CD4-positive, alpha-beta T cell treated with Interleukin-4 for 4 hours (primary cell): ENCODE measurements around the gene PTPRM.

ENCODE experiments used
- DNase-seq: peaks from one replicate; pipeline ENCODE4 v3.0.0-alpha.2; 2020

The PTPRM gene

DNA sequence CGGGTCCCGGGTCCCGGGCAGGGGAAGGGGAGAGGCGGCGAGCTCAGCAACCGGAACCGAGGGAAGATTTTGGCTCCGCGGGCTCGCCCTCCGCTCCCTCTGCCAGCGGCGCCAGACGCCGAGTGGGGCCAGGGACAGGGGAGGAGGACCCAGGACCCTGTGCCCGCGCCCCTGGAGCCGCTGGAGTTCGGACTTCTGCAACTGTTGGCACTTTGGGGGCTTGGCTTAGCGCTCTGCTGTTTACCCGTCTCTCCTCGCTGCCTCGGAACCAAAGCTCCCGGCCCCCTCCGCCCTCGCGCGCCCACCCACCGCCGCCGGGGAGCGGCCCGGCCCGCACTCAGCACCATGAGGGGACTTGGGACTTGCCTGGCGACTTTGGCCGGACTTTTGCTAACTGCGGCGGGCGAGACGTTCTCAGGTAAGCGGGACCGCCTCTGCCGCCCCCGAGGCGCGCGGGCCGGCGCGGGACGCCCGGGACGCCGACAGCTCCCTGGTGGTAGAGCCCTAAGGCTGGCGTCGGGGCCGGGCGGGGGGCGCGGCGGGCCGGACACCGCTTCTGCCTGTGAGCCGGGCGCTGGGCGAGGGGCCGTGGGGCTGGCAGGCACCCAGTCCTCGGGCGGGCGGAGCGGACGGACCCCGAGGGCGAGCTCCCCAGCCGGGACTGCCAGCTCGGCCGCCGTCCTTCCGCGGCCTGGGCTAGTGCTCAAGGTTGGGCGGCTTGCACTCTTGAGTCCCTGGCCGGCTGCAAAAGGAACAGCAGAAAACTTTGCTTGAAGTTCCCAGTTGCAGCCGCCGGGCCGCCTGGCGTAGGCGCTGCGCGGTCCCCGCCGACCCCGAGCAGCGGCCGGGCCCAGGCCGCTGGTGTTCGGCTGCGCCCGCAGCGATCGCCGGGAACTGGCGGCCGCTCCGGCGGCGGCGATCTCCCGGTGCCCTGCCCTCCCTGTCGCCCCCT lies 634 bp downstream of the PTPRM start:
- no peak for DNase-seq

DNA sequence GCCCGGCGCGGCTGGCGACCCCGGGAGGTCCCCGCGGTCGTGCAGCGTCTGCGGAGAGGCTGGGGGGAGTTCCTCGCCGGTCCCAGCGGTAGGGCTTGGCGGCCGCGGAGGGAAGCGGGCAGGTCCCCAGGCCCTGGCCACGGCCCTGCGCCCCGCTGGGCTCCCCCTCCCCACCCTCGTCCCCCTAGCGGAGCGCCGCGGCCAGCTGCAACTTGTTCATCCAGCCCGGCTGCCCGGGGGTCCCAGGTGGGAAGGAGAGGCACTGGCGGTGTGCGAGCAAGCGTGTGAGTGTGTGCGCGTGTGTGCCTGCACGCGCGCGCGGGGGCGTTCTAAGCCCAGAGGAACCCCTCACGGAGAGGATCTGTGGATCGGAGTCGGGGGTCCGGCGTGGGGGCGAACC lies 1.3 kb downstream of the PTPRM start:
- DNase-seq, result no peak

DNA sequence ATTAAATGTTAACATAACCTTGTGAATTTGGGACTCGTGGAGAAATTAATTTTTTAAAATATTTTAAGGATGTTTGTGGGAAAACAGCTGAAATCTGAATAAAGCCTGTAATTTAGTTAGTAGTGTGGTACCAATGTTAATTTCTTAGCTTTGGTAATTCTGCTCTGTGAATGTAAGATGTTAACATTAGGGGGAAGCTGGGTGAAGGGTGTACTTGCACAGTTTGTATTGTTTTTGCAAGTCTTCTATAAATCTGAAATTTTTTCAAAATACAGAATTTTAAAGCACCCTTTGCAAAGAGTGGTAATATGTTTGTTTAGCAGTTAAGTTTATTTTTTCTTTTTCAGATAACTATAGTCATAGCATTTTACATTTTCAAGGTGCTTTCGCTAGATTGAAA lies 4.5 kb downstream of the PTPRM start:
- DNase-seq, result no peak

DNA sequence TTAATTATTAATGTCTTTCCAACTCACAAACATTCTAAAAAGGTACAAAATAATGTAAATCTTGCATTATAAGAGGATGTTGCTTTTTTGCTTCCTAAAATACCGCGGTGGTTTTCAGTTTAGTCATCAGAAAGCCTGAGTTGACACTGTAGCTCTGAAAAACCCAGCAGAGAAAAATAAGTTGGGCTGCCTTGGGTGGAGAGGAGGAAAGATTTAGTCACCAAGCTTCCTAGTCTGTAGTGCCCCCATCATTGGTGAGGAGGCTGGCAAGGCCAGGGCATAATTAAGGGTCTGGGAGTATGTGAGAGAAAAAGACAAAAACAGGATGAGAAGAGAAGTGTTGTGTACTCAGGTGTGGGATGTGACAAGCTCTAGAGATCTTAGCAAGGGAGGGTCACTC lies 5.7 kb downstream of the PTPRM start:
- no peak for DNase-seq

DNA sequence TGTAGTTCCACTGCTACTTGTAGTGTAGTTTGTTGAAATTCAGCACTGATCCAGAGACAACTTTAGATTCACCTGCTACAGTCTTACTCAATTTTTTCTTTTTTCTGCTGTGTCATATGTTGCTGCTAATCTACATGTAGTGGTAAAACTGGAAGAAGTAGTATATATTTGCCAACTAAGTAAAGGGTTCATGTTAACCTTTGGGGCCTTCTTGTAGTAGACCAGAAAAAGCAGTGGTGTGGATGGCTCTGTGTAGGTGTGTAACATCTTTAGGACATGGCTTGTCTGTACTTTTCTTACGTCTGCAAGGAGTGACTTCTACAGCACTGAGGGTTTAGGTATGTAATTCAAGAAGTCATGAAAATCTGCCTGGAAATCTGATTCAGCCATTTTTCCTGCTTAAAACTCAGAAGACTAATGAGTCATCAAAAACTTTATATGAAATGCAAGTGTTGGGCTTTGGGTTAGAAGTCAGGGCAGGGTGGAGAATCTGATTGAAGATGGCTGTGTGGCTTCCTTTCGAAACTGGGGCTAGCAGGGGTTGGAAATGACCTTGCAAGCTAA lies 8.4 kb downstream of the PTPRM start:
- DNase-seq, result no peak

DNA sequence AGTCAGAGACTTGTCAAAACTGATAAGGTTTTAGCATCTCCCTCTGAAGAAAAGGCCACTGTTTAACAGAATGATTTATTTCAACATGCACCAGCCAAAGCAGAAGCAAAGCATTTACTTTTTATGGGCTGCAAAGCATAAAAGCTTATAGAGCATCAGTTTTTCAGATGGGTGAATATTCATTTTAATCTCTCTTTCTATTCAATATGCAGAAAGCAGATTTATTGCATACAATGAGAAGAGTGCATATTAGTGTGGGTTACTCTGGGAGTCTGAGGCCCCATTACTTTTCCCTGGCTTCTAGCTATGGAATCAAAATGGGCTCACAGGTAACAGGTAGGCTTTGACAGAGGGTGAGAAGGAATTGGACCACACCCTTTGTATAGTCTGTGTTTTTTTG lies 9.0 kb downstream of the PTPRM start:
- no peak for DNase-seq

DNA sequence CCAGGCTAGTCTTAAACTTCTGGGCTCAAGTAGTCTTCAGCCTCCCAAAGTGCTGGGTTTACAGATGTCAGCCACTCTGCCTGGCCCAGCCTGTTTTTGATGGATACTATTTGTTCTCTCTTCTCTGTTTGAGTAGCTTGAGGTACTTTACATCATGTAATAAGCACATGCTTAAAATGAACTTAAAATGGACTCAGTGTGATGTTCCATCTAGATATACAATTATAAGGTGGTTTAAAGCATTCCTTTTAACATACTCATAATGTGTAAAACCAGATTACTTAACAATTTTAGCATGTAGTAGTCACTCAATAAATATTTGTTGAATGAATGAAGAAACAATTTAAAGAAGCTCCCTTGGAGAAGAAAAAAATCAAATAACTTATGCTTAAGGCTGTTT lies 9.6 kb downstream of the PTPRM start:
- no peak for DNase-seq

DNA sequence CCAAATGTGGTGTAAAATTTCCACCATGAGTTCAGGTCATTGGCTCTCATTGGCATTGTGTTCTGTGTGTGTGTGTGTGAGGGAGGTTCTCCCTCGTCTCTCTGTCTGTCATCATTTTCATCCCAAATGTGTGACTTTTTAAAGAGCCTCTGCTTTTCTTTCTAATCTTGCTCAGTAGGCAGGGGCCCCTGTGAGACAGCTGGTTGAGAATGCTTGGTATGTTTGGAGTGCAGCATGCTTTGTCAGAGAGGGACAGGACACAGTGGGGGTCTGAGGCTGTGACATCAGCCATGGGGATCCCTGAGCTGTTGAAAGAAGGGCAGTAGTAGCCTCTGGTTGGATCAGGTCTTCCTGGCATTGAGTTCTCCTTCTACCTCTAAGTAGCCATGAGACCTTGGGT lies 10.6 kb downstream of the PTPRM start:
- no peak for DNase-seq

DNA sequence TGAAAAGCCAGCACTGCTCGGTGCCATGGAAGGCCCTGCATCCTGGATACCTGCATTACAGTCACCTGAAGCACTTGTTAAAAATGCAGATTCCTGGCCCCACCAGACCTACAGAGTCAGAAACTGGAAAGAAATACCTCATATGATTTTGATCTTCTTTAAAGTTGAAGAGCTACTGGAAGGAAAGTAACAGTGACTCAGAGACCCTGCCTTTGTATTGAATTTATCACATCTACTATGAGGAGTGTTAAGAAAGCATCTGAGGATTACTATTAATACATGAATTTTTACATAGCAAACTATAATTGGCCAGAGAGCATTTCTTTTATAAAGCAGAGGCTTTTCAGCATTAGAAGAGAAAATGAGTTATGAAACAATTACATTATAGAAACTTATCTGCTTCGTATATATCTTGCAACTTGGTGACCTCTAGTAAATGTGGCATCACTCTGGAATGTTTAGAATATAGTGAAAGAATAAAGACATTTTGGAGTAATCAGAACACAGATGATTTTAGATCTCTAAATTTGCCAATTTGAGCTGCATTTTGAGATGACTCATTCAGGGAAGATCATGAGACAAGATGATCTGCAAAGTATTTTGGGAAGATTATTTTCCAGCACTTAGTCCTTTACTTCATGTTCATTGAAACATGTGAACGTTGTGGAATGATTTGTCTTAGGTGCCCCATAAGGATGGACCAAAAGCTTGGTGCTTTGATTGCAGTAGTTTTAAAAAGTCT lies 12.2 kb downstream of the PTPRM start:
- DNase-seq, result no peak

DNA sequence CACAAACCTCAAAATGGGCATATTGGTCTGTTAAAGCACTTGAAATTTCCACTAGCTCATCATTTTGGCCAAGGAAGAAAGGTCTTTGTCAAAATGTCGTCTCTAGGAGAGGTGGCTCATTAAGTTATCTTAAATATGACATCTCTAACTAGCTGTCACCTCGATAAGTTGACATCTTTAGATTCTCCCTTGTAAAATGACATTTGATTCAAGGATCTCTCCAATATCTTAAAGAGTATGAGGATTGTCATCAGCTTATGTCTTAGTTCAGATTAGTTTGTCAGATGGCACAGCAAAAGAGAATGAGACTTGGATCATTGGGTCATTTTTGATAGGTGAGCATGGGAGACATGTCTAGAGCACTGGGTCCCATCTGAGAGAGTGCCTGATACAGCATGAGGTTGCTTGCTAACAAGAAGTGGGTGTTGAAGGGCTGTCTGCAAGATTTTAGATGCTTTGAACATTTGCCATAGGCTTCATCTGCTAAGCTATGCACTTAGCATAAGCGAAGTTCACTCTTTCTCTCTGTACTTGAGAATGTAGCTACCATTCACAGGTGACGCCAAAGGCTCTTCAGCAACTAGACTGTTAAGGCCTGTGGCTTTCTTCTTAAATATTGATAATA lies 12.9 kb downstream of the PTPRM start:
- no peak for DNase-seq

DNA sequence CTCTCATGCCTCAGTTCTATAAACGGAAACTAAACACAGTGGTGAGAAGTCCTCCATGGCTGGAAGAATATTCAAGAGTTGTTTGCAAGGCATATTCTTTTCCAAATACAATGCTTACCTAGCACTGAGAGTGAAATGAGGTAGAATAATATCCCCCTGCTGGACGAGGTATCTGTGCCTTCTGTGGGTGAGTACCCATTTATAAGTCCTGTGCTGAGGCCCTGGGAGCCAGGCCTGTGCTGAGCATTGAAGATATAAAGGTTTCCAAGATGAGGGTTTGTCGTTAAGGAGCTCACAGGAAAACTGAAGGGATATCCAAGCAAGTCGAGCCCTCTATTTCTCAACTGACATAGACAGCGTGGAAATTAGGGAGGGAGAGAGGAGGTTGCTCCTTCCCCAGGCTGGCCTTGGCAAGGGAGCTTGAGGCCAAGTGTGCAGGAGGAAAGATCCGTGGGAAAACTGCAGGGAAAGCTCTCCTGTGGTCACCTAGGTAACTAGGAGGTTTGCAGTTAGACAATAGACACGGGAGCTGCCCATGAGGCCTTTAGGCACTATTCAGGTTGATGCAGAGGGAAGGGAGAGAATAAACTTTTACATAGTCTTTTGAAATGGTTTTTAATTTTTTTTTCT lies 17.6 kb downstream of the PTPRM start:
- no peak for DNase-seq

DNA sequence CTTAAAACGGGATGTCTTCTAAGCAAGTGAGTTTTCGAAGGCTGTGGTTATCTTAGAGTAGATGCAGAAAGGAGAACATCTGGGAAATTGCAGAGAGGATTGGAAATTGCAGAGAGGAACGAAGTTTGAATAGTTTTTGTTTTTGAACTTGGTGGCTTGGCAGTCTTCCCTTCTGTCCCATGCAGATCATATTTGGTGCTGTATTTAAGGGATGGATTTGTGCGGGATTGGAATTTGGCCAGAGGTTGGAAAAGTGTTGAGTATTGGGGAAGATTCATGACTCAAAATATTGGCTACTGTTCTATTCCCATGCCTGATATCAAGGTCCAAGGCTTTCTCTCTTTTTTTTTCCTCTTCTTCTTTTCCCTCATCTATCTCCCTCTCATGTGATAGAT lies 18.2 kb downstream of the PTPRM start:
- no peak for DNase-seq

DNA sequence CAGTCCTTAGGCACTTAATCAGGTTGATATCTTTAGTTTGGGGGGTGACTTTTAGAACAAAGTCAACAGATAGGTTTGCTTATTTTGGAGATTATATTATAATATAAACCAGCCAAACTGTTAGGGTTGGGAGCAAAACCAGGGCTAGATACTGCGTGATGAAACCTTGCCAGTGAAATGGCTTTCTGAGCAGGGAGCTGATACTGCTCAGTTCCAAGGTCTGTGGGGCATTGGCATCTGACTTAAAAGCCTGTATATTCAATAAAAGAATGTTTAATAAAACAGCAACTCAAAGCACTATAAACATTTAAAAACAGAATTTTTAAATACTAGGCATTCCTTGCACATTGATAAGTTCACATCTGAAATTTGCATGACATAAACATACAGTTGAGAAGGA lies 19.3 kb downstream of the PTPRM start:
- DNase-seq, result no peak

DNA sequence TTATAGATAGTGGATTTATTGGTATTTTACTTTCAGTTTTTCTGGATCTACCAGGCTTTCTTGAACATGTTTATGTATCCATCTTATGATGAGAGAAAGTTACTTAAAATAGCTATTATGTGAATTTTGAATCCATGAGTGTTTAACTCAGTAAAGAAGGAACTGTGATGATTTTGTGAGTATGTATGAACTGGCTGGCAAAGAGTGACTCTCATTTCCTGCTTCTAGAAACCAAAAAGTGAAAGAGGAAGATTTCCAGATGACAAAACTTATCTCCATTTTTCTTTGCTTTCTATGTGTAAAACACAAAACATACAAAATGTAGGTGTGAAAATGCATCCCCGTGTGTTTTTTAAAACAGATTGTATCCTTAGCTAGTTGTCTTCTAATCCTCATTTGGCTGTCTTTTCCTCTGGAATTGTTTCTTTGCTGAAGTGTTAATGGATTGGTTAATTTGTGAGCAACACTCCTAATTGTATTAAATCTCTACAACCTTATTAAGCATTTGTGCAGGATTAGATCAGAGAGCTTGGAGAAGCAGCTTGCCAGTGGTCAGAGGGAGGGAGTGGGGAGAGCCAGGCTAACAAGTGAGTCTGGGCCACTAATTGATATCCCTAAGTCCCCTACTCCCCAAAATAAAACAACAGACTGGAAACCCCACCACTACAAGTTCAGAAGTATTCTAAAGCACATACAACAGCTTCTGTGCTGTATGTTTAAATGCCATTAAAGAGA lies 23.9 kb downstream of the PTPRM start:
- DNase-seq, result no peak

DNA sequence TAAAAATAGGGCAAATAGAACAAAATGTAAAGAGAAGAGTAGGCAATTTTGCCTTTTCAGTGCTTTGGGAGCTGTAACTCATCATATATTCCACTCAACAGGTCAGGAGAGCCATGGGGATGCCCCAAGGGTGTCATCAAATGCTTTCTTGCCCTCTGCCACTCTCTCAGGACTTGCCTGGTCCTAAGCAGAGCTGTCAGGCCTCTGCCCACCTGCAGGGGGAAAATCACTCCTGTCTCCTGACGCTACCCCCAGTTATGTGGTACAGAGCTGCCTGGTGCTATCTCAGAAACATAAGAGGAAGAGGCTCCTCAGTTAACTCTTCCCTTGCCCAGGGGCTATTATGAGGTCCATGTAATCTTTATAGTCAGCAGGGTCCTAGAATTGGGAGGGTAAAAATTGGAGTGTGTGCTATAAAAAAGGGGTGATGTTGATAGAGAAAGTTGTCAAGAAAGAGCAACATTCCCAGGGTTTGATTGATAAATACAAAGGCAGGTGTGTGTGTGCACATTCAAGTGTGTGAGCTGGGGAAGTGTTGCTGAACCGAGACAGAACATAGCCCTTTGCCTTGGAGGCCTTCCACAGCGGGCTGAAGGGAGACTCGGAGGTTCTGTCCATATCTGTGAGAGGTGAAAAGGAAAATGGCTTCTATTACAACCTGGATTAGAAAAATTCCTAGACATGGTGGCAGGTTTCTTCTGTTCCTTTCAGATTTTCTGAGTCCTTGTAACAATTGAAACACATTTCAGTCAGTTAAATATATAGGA lies 25.4 kb downstream of the PTPRM start:
- no peak for DNase-seq

DNA sequence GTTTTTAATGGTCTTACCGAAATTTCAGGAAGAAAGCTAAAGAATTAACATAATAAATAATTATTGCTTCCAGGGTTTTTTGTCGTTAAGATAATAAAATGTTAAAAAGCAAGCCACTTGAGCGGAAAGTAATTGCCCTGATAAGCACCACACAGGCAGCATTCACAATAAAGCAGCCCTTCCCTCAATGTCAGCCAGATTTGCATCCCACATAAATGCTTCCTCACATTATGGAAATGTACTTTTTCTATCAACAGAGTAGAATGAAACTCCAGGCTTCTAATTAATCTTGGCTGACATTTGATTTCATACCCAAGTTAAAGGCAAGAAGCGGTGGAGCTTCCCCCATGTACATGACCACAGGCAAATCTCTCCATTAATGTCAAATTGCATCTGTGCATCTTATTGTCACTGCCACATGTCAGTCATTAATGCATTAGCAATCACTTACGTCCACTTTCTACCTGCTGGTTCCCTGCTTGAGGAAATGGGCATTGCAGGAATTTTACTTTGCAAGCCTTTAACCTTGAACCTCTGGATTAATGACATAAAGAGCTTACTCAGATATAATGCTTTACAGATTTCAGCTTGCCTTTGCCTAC lies 26.2 kb downstream of the PTPRM start:
- DNase-seq, result no peak

DNA sequence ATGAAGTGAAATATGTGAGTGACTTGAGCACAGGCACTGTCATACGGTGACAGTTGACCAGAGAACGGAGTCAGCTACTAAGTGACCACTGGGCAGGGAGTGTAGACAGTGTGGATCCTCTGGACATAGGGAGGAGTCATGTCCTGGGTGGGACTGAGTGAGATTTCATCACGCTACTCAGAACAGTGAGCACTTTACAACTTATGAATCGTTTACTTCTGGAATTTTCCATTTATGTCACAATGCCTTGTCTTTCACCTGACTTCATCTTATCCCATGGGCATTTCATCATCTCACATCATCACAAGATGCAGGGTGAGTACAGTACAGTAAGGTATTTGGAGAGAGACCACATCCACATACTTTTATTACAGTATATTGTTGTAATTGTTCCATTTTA lies 29.0 kb downstream of the PTPRM start:
- DNase-seq, result no peak

DNA sequence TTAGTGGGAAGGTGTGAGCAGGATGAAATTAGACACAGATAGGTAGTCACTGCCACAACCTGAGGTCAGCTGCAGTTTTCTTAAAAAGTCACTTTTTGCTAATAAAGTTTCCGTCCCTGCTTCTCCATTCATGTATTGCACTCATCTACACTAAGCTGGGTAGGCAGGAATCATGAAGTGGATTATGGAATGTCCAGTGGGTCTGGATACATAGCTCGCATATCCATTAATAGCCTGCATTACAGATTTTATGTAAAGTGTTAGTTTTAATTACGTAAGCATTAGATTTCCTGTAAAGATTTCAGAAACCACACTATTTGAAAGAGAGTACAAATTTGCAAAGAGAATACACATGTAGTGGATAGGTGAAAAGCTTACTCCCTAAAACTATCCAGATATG lies 30.4 kb downstream of the PTPRM start:
- no peak for DNase-seq

DNA sequence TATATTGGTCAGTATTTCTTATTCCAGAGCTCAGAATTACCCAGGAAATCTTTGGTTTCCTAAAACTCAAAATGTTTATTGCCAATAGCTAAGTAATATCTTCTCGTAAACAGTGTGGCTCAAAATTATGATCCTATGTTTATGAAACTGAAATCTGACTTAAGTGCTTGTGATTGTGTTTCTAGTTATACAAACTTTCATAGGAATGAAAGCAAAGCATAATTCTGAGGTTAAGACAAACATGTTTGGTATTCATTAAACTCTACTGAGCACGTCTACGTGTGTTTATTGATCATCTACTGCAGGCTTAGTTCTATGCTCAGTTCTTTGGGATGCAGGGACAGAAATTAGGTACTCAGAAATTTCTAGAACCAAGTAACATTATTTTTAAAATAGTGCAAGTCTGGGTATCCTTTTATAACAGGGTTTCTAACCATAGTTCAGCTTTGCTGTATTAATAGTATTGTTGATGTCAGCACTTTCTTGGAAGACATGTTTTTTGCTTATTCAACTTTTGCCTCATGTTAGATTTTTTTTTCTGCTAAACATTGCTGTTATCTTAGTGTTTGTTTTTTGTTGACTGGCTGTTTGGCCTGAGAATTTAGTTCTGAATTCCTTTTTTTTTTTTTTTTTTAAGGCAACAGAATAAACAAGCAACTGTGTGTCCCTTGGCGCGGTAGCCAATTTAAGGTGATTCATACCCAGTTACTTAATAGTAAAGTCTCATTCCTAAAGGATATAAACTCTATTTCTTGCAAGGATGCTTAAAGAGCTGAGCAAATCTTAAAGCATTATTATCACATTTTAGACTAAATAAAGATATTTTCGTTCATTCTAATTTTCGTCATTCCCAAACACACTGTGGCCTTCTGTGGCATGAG lies 31.3 kb downstream of the PTPRM start:
- no peak for DNase-seq

DNA sequence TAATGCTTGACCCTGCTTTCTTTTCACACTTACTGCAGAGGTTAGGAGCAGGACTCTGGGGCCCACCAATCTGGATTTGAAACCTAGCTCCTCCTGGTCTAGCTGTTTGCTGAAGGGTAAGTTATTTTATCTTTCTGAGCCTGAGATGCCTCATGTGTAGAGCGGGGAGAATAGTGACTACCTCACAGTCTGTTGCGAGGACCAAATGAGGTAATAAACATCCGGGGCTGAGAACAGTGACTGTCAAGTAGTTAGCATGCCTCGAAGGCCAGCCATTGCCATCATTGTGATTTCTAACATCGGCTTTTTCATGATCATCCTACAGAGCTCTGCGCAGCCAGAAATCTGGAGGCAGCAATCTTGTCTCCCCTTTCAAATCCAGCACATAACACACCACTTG lies 32.9 kb downstream of the PTPRM start:
- no peak for DNase-seq
